HEK293 (cell line): ENCODE measurements around the gene PRCC.

Source experiments
- EGR2 ChIP-seq: fragments of 450-650 bp; formaldehyde crosslinking; IDR thresholded peaks from 2 replicates; pipeline ENCODE4 v1.5.1; 2016; ENCODE audit warnings: low read depth, missing biosample characterization, missing genetic modification characterization
- GLI2 ChIP-seq: fragments of 450-650 bp; formaldehyde crosslinking; IDR thresholded peaks from 2 replicates; pipeline ENCODE4; 2017; ENCODE audit warnings: missing biosample characterization, missing genetic modification characterization, low read depth, borderline replicate concordance
- GLIS2 ChIP-seq: fragments of 450-650 bp; formaldehyde crosslinking; IDR thresholded peaks from 2 replicates; pipeline ENCODE4 v1.5.1; 2016; ENCODE audit warnings: missing biosample characterization, missing genetic modification characterization
- KLF10 ChIP-seq: fragments of 450-650 bp; IDR thresholded peaks from 2 replicates; pipeline ENCODE4 v1.5.1; 2018; ENCODE audit warnings: missing biosample characterization, mild to moderate bottlenecking, missing genetic modification characterization
- KLF9 ChIP-seq: fragments of 450-650 bp; formaldehyde crosslinking; IDR thresholded peaks from 2 replicates; pipeline ENCODE4 v1.5.1; 2016; ENCODE audit warnings: missing biosample characterization, missing genetic modification characterization, low read depth
- OVOL3 ChIP-seq: fragments of 450-650 bp; formaldehyde crosslinking; IDR thresholded peaks from 2 replicates; pipeline ENCODE4 v1.5.1; 2016; ENCODE audit warnings: missing biosample characterization, missing genetic modification characterization
- SCRT2 ChIP-seq: fragments of 450-650 bp; formaldehyde crosslinking; IDR thresholded peaks from 2 replicates; pipeline ENCODE4 v1.5.1; 2016; ENCODE audit warnings: missing biosample characterization, missing genetic modification characterization
- ZFHX2 ChIP-seq: fragments of 450-650 bp; formaldehyde crosslinking; conservative IDR thresholded peaks from 2 replicates; pipeline ENCODE4 v1.5.1; 2016; ENCODE audit warnings: missing biosample characterization, missing genetic modification characterization
- ZFP37 ChIP-seq: fragments of 450-650 bp; formaldehyde crosslinking; IDR thresholded peaks from 2 replicates; pipeline ENCODE4 v1.5.1; 2016; ENCODE audit warnings: missing biosample characterization, missing genetic modification characterization
- ZFP41 ChIP-seq: fragments of 450-650 bp; formaldehyde crosslinking; IDR thresholded peaks from 2 replicates; pipeline ENCODE4 v1.5.1; 2016; ENCODE audit warnings: missing biosample characterization, missing genetic modification characterization, borderline replicate concordance
- ZNF133 ChIP-seq: fragments of 450-650 bp; formaldehyde crosslinking; IDR thresholded peaks from 2 replicates; pipeline ENCODE4 v1.5.1; 2016; ENCODE audit warnings: missing biosample characterization, missing genetic modification characterization
- ZNF19 ChIP-seq: fragments of 450-650 bp; formaldehyde crosslinking; IDR thresholded peaks from 2 replicates; pipeline ENCODE4; 2016; ENCODE audit warnings: missing biosample characterization, missing genetic modification characterization, low read depth
- ZNF223 ChIP-seq: fragments of 450-650 bp; formaldehyde crosslinking; IDR thresholded peaks from 2 replicates; pipeline ENCODE4 v1.5.1; 2016; ENCODE audit warnings: missing biosample characterization, missing genetic modification characterization
- ZNF530 ChIP-seq: fragments of 450-650 bp; formaldehyde crosslinking; IDR thresholded peaks from 2 replicates; pipeline ENCODE4 v1.5.1; 2016; ENCODE audit warnings: low read depth, missing biosample characterization, missing genetic modification characterization
- ZNF701 ChIP-seq: fragments of 450-650 bp; formaldehyde crosslinking; IDR thresholded peaks from 2 replicates; pipeline ENCODE4 v1.5.1; 2016; ENCODE audit warnings: missing biosample characterization, missing genetic modification characterization
- ZNF707 ChIP-seq: fragments of 450-650 bp; formaldehyde crosslinking; IDR thresholded peaks from 2 replicates; pipeline ENCODE4 v1.5.1; 2016; ENCODE audit warnings: missing biosample characterization, missing genetic modification characterization
- TF ChIP-seq, protein P1 (sequence below): fragments of 450-650 bp; formaldehyde crosslinking; IDR thresholded peaks from 2 replicates; pipeline ENCODE4 v1.5.1; 2017; ENCODE audit warnings: missing biosample characterization, missing genetic modification characterization
- TF ChIP-seq, protein P2 (sequence below): fragments of 450-650 bp; formaldehyde crosslinking; IDR thresholded peaks from 2 replicates; pipeline ENCODE4 v1.5.1; 2016; ENCODE audit warnings: missing biosample characterization, missing genetic modification characterization
- TF ChIP-seq, protein P3 (sequence below): fragments of 450-650 bp; formaldehyde crosslinking; IDR thresholded peaks from 2 replicates; pipeline ENCODE4 v1.5.0; 2017; ENCODE audit warnings: missing biosample characterization, missing genetic modification characterization, borderline replicate concordance
- TF ChIP-seq, protein P4 (sequence below): fragments of 450-650 bp; formaldehyde crosslinking; IDR thresholded peaks from 2 replicates; pipeline ENCODE4 v1.5.1; 2016; ENCODE audit warnings: missing biosample characterization, missing genetic modification characterization
- TF ChIP-seq, protein P5 (sequence below): fragments of 450-650 bp; IDR thresholded peaks from 2 replicates; pipeline ENCODE4 v1.5.1; 2018; ENCODE audit warnings: missing biosample characterization, missing genetic modification characterization
- TF ChIP-seq, protein P6 (sequence below): fragments of 450-650 bp; formaldehyde crosslinking; conservative IDR thresholded peaks from 2 replicates; pipeline ENCODE4 v1.5.1; 2016; ENCODE audit warnings: low read depth, missing biosample characterization, missing genetic modification characterization

PRCC gene

DNA sequence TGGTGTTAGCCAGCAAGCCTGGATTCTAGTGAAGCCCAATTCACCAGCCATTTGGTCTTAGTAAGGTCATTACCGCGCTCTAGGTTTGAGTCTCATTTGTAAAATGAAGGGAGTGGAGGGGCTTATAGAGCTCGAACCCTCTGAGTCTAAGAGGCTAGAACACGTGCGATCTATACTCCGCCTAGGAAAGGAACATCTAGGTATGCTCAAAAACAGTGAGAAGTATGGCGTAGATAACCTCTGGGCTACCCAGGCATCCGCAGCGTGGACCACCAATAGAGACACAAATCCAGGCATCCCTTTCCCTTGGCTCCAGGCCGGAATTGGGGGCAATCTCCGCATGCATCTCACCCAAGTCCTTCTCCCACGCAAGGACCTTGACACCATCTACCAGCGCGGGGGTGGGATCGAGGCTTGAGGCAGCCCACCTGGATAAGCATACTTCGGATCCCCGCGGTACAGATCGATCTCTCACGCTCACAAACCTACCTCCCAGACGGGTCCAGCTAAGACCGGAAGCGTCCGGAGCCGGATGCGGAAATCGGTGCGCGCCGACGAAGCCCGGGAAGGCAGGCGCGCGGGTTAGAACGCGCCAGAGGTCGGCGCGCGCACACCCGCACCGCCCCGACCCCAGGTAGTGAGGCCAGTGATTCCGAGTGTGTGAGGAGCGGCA is 39.3 kb upstream of the PRCC start, which contains the start of gene METTL25B (continued):
- TF ChIP-seq, protein P1, sequence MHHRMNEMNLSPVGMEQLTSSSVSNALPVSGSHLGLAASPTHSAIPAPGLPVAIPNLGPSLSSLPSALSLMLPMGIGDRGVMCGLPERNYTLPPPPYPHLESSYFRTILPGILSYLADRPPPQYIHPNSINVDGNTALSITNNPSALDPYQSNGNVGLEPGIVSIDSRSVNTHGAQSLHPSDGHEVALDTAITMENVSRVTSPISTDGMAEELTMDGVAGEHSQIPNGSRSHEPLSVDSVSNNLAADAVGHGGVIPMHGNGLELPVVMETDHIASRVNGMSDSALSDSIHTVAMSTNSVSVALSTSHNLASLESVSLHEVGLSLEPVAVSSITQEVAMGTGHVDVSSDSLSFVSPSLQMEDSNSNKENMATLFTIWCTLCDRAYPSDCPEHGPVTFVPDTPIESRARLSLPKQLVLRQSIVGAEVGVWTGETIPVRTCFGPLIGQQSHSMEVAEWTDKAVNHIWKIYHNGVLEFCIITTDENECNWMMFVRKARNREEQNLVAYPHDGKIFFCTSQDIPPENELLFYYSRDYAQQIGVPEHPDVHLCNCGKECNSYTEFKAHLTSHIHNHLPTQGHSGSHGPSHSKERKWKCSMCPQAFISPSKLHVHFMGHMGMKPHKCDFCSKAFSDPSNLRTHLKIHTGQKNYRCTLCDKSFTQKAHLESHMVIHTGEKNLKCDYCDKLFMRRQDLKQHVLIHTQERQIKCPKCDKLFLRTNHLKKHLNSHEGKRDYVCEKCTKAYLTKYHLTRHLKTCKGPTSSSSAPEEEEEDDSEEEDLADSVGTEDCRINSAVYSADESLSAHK, result no peak
- no peak for TF ChIP-seq ZNF19 (tag by site-specific recombination)
- TF ChIP-seq ZNF223 (tag by site-specific recombination), result no peak
- TF ChIP-seq, protein P2, sequence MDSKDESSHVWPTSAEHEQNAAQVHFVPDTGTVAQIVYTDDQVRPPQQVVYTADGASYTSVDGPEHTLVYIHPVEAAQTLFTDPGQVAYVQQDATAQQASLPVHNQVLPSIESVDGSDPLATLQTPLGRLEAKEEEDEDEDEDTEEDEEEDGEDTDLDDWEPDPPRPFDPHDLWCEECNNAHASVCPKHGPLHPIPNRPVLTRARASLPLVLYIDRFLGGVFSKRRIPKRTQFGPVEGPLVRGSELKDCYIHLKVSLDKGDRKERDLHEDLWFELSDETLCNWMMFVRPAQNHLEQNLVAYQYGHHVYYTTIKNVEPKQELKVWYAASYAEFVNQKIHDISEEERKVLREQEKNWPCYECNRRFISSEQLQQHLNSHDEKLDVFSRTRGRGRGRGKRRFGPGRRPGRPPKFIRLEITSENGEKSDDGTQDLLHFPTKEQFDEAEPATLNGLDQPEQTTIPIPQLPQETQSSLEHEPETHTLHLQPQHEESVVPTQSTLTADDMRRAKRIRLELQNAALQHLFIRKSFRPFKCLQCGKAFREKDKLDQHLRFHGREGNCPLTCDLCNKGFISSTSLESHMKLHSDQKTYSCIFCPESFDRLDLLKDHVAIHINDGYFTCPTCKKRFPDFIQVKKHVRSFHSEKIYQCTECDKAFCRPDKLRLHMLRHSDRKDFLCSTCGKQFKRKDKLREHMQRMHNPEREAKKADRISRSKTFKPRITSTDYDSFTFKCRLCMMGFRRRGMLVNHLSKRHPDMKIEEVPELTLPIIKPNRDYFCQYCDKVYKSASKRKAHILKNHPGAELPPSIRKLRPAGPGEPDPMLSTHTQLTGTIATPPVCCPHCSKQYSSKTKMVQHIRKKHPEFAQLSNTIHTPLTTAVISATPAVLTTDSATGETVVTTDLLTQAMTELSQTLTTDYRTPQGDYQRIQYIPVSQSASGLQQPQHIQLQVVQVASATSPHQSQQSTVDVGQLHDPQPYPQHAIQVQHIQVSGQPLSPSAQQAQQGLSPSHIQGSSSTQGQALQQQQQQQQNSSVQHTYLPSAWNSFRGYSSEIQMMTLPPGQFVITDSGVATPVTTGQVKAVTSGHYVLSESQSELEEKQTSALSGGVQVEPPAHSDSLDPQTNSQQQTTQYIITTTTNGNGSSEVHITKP (tag by site-specific recombination), result peak; percentile 15; the same call in 1 of the 2 replicates
- TF ChIP-seq ZNF707, result no peak
- TF ChIP-seq KLF9 (tag by site-specific recombination), result peak; percentile 13; the same call in 1 of the 2 replicates
- TF ChIP-seq SCRT2 (tag by site-specific recombination), result no peak
- no peak for TF ChIP-seq ZFP37
- TF ChIP-seq ZNF530, result no peak
- no peak for TF ChIP-seq ZFP41 (tag by site-specific recombination)
- TF ChIP-seq, protein P3, sequence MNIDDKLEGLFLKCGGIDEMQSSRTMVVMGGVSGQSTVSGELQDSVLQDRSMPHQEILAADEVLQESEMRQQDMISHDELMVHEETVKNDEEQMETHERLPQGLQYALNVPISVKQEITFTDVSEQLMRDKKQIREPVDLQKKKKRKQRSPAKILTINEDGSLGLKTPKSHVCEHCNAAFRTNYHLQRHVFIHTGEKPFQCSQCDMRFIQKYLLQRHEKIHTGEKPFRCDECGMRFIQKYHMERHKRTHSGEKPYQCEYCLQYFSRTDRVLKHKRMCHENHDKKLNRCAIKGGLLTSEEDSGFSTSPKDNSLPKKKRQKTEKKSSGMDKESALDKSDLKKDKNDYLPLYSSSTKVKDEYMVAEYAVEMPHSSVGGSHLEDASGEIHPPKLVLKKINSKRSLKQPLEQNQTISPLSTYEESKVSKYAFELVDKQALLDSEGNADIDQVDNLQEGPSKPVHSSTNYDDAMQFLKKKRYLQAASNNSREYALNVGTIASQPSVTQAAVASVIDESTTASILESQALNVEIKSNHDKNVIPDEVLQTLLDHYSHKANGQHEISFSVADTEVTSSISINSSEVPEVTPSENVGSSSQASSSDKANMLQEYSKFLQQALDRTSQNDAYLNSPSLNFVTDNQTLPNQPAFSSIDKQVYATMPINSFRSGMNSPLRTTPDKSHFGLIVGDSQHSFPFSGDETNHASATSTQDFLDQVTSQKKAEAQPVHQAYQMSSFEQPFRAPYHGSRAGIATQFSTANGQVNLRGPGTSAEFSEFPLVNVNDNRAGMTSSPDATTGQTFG (tag by site-specific recombination), result no peak
- peak; percentile 86 for TF ChIP-seq GLIS2 (tag by site-specific recombination)
- TF ChIP-seq OVOL3 (tag by site-specific recombination), result no peak
- TF ChIP-seq, protein P4, sequence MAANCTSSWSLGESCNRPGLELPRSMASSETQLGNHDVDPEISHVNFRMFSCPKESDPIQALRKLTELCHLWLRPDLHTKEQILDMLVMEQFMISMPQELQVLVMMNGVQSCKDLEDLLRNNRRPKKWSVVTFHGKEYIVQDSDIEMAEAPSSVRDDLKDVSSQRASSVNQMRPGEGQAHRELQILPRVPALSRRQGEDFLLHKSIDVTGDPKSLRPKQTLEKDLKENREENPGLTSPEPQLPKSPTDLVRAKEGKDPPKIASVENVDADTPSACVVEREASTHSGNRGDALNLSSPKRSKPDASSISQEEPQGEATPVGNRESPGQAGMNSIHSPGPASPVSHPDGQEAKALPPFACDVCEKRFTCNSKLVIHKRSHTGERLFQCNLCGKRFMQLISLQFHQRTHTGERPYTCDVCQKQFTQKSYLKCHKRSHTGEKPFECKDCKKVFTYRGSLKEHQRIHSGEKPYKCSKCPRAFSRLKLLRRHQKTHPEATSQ (tag by site-specific recombination), result no peak
- TF ChIP-seq ZNF701 (tag by site-specific recombination), result no peak
- TF ChIP-seq, protein P5, sequence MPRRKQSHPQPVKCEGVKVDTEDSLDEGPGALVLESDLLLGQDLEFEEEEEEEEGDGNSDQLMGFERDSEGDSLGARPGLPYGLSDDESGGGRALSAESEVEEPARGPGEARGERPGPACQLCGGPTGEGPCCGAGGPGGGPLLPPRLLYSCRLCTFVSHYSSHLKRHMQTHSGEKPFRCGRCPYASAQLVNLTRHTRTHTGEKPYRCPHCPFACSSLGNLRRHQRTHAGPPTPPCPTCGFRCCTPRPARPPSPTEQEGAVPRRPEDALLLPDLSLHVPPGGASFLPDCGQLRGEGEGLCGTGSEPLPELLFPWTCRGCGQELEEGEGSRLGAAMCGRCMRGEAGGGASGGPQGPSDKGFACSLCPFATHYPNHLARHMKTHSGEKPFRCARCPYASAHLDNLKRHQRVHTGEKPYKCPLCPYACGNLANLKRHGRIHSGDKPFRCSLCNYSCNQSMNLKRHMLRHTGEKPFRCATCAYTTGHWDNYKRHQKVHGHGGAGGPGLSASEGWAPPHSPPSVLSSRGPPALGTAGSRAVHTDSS, result no peak
- 0 out of 2 replicates have a peak, but pooled peaks have one; percentile 24 for TF ChIP-seq ZFHX2 (tag by site-specific recombination)
- TF ChIP-seq KLF10 (tag by site-specific recombination), result no peak
- TF ChIP-seq, protein P6, sequence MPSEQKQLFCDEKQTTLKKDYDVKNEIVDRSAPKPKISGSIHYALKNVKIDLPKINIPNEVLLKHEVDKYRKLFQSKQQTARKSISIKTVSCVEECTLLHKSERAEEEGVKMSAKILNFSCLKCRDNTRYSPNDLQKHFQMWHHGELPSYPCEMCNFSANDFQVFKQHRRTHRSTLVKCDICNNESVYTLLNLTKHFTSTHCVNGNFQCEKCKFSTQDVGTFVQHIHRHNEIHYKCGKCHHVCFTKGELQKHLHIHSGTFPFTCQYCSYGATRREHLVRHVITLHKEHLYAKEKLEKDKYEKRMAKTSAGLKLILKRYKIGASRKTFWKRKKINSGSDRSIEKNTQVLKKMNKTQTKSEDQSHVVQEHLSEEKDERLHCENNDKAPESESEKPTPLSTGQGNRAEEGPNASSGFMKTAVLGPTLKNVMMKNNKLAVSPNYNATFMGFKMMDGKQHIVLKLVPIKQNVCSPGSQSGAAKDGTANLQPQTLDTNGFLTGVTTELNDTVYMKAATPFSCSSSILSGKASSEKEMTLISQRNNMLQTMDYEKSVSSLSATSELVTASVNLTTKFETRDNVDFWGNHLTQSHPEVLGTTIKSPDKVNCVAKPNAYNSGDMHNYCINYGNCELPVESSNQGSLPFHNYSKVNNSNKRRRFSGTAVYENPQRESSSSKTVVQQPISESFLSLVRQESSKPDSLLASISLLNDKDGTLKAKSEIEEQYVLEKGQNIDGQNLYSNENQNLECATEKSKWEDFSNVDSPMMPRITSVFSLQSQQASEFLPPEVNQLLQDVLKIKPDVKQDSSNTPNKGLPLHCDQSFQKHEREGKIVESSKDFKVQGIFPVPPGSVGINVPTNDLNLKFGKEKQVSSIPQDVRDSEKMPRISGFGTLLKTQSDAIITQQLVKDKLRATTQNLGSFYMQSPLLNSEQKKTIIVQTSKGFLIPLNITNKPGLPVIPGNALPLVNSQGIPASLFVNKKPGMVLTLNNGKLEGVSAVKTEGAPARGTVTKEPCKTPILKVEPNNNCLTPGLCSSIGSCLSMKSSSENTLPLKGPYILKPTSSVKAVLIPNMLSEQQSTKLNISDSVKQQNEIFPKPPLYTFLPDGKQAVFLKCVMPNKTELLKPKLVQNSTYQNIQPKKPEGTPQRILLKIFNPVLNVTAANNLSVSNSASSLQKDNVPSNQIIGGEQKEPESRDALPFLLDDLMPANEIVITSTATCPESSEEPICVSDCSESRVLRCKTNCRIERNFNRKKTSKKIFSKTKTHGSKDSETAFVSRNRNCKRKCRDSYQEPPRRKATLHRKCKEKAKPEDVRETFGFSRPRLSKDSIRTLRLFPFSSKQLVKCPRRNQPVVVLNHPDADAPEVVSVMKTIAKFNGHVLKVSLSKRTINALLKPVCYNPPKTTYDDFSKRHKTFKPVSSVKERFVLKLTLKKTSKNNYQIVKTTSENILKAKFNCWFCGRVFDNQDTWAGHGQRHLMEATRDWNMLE (tag by site-specific recombination), result no peak; the same call in 1 of the 2 replicates
- peak; percentile 26; the same call in 1 of the 2 replicates for TF ChIP-seq EGR2 (tag by site-specific recombination)
- TF ChIP-seq ZNF133 (tag by site-specific recombination), result no peak
- no peak for TF ChIP-seq GLI2 (tag by site-specific recombination)
